Ramos (cell line): Measurements from ENCODE around the gene DST.

Source experiments
- in situ Hi-C: fragments of 300-500 bp; cut with MboI; formaldehyde crosslinking; loops from one replicate; pipeline ENCODE4 v1.14.3; 2022; ENCODE audit warnings: low sequenced_read_pairs; ENCODE audit not compliant: unreplicated experiment

Gene DST

DNA sequence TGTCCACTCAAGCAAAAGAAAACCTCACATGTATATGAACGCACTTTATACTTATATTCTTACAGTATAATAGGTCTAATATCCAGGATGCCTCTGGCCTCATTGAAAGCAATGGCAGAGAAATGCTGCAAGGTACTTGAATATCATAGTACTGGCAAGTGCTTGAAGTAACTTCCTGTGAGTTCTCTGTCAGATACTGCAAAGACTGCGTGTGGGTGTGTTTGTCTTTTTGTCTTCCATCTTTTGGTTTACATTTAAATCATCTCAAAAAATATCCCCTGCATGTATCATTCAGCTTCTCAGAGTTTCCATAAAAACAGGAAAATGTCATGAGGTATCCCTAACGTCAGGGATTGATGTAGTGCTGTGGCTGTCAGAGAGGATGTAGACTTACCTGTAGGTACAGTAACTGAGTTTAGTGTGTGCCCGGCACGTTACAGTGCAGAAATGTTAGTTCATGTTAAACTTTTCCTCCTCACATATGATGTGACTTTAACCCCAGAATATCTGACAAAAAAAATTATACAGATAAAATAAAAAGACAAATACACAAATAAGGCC is 184.3 kb downstream of the DST start:
- in situ Hi-C loops, result no loop called here

DNA sequence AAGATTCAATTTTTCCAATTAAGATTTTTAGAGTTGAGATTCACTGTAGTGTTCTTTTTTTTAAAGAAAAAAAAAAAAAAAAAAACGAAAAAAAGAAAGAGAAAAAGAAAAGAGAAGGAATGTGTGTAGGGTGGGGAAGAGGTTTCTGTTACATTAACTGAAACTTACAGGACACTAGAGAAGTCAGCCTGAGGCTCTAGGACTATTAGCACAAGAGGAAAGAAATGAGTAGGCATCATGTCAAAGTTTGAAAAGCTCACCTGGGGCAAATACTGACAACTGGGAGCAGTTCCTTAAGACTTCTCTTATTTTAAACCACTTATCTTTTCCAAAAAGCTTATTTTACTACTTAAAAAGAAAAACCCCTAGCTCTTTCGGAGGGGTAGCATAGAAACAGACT is 185.9 kb downstream of the DST start:
- in situ Hi-C loops, result no loop called here

DNA sequence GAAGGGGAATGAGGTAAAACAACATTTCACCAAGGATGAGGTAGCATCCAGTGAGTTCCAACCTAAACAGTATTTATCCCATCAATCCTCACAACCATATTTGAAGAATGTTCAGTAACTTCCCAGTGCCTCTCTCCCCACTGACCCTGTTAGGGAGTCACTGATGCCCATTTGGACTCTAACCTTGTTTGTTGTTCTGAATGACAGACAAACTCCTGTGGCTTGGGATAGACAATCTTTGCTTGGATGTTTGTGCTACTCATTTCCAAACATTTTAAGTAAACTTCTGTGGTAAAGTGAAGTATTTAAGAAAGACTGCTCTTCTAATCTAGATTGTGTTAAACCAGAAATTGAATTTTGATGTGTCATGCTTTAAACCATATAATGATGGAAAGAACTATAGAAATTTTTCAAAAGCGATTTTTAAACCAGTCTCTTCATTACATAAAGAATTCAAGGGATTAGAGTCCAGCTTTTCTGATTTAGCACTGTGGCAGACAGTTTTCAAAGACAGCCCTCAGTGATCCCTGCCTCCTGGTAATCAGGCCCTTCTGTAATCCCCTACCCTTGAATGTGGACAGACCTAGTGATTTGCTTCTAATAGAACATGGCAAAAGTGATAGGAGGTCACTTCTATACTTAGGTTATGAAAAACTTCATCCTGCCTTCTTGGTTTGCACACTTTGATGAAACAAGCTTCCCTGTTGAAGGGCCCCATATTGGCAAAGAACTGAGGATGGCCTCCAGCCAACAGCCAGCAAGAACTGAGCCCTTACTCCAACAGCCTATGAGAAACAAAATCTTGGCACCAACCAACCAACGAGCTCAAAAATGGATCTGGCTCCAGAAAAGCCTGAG is 191.6 kb downstream of the DST start:
- in situ Hi-C loops, result no loop called here

DNA sequence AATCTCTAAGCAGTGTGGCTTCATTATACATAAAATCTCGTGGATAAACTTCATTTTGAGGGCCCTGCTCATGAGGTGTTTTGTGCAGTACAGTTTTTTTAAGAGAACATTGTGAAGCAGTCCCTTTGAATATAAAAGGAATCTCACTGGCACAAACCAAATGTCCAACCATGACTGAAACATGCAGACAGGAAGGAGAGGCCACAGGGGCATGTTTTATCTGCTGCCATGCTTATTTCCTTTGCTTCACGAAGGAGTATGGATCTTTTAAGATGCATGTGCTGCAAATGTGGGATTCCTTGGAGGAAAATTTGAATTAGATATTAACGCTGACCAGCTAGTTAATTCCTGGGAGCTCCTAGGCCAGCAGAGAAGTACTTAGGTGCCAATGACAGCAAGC is 192.3 kb downstream of the DST start:
- in situ Hi-C loops, result no loop called here

DNA sequence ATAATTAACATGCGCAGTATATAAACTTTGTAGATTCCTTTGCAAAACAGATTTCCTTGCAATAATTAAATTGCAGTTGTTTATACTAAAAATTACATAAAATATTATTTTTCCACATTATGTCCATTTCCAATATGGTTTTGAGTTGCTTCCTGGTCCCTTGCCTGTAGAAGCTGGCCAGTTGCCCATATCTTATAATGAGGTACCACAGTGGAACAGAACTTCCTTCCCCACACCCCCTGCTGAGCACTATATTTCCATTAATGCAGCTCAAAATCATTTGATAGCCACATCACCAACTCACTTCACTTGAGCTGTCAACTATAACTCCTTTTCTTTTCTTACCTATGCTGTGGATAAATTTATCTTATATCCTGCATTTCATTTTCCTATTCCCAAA is 194.6 kb downstream of the DST start:
- in situ Hi-C loops, result no loop called here

DNA sequence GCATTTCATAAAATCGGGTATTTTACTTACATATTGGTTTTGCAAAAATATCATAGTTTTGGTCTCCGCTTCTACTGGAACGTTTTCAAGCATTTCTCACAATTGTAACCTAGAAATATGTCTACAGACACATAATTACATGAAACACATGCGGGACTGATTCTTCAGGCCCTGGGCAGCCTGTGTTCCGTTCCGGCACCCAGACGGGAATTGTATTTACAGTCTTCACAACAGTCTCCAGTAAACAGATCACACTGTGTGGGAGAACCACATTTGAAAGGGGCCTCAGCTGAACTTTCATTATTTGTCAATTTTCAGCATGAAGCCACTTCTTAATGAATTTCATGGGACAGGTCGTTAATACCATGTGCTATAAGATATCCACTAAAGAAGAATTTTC is 196.9 kb downstream of the DST start:
- in situ Hi-C loops, result no loop called here

DNA sequence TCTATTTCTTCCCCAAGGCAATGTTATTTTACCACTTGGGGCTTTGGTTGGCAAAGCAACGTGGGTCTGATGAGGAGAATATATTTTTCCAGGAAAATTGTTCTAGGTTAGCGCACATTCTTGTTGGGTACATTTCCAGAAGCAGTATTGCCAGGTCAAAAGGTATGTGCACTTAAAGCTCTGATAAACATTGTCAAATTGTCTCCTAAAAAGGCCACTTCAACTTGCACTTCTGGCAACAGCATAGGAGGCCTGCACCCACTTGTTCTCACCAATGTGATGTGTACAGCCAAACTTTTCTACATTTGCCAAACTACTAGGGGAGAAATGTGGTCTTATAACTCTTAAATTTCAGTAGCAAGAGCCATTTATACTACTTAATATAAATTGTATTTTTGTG is 197.8 kb downstream of the DST start:
- in situ Hi-C loops, result no loop called here

DNA sequence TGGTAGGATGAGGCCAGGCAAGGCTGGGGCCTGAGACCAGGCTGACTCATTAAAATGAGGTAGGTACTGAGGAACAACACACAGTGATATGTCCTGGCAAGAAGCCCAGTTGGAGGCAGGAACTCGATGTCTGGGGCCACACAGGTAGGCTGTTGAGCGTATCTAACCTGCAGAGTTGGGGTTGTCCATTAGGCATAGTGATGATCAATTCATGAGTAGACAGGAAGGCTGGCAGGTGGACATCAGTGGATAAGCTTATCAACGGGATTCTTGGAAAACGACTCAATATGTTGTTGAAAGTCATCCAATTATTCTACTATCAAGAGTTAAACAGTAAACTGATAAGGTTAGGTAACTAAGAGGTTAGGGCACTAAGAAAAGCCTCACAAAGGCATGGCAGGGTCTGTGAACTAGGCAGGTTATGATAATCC is 202.1 kb downstream of the DST start:
- in situ Hi-C loops, result no loop called here

DNA sequence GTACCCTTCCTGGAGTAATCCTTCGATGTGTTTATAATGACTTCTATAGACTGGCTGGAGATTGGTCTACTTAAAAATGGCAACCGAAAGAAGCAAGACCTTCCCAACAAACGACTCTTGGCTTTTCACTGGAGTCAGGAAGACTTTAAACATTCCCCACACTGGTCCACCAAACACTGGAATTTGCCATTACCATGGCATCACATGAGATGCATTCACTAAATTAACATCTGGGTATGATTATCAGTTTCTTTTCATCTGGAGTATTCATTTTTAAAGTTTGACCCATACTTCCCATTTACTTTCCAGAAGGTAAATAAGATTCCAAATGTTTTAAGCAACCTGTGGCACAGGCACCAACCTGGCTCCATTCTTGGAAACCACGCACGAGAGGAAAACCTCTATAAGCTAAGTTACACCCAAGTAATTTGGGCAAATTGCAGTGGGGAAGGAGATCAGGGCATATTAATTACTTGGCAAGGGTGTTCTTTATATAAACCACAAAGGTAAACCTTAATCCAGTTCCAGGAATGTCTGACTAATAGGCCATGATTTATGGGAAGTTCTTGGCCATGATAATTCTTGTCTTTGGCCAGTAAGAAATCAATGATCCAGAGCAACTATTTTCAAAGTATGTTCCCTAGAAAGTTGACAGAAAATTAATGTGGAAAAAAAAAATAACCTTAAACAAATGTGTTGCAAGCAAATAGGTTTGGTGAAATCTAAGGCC is 205.4 kb downstream of the DST start:
- in situ Hi-C loops, result no loop called here

DNA sequence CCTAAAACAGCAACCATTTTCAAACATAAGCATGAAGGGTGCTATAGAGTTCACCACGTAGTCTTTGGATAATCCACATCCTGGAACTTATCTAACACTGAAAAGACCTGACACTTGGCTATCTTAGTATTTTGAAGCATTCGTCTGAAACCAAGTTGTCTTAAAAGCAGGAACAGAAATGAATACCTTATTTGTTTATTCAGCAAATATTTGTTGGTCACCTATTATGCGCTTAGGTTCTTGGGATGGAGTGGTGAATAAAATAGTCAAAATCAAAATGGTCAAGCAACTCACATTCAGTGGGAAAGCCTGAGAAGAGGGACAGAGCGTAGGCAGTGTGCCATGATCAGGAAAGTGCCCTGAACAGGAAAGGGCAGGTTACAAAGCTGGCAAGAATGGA is 206.9 kb downstream of the DST start:
- in situ Hi-C loops, result no loop called here

DNA sequence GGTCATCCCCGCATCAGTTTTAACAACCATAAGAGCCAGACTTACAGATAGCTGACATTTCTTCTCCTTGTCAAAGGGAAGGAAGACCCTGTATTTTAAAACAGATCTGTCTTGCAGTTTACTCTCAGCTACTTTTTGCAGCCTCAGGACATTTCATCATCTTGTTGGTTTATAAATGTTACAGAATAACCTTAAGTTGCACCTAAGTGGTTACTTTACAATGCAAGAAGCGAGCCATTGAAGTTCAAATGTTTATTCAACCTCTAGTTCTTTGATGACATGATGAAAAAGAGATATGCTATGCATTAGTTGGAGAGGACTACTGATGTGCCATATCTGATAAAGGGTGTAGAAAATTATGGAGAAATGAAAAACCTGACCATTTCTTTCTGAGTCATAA is 207.4 kb downstream of the DST start:
- in situ Hi-C loops, result no loop called here

DNA sequence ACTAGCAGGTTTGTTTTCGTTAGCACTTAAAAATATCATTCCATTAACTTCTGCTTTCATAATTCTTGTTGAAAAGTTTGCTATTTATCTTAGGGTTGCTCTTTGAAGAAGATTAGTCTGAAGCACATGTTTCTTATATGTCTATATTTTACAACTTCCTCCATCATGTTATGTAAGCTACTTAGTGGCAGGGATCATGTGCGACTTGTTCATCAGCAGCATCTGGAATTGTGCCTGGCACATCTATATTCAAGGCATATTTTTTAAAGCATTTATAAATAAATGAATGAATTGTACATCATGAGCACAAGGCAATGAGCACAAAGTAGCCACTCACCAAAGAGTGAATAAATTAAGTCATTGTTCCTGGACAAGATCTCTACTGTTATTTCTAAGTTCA is 208.1 kb downstream of the DST start:
- in situ Hi-C loops, result no loop called here

DNA sequence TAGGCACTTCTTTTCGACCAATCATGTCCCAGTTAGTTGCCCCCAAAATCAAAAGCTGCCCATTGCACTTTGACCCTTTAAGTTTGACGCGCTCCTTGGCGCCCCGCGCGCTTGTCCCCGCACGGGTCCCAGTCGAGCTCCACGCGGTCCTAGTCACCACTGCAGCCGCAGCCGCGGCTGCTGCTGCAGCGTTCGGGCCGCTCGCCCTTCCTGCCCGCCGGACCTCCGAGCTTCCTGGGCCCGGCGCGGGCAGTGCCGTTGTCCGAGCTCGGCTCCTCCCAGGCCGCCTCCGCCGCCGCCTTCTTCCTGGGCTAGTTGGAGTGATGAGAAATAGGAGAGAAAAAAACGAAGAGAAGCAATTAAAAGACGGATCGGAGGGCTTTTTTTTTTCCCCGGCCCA is 209.6 kb downstream of the DST start:
- in situ Hi-C loops, result no loop called here

DNA sequence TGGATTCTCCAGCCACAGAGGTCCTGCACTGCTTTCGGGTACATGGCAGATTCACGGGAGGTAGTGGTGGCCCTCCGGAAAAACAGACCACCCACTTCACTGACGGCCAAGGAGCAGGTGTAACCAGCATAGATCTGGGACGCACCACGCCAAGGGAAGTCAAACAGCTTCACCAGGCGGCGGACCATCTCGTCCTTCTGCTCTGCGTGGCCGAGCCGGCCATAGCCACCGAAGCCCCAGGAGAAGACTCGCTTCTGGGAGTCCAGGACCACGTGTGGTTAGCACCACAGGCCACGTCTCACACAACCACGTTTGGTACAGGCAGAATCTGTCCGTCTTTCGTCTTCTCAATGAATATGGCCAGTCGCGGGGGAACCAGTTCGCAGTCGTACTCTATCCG is 210.5 kb downstream of the DST start:
- in situ Hi-C loops, result no loop called here

DNA sequence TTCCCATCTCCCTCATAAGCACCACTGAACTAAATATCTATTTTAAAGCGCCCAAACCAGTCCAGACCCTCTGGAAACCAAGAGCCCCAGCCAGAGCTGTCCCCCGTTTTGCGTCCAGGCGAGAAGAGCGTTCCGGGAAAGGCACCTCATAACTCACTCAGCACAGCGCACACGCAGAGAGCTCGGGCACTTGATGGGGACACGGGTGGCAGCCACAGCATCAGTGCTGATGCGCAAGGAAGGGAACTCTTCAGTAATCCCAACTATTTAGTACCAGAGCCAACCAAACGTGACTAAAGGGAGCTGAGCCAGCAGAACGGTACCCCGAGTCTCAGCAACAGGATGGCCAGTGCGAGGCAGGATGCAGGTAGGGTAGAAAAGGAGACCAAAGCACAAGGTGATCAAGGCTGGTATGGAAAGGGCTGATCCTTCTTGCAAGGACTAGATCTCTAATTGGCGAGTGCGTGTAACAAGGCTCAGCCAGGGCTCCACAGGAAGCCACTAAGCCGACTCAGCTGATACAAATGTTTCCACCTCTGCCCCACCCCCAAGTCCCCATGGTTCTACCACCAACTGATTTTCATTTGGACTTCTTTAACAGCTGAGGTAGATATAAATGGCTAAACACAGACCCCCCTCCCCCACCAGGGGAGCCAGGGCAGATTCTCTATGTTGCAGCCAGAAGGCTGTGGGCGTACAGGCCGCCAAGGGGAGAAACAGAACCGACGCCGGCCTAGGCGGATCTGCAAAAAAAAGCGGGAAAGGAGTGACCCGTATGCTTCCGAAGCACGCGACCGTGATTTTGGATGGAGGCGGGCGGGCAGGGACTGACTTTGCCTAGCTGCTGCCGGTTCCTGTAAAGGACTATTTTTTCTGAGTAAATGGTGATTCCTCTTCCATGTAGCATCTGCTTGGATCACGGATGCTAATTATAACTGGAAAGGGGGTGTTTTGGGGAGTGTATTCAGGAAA is 211.8 kb downstream of the DST start:
- in situ Hi-C loops, result no loop called here

DNA sequence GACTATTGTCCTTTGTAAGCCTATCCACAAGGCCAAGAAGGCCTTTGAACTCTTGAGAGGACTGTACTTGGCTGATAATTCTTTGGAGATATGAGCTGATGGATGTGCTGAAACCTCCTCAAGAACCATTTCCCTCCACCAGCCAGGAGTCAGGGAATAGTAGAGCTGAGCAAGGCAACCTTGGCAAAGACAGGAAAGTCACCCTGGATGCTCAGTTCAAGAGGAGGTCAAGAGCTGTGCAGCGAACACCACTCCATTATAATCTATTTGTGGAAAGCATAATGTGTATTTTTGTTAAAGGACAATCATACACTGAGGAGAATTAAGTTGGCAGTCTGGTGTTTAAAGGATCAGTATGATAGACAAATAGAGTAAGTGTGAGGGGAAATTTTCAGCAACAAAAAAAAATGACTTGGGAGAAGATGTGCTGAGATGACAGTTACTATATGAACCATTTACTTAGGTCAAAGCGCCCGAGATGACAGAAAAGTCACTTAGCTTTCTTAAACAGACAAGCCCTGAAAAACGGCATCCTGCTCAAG is 218.1 kb downstream of the DST start:
- in situ Hi-C loops, result no loop called here

DNA sequence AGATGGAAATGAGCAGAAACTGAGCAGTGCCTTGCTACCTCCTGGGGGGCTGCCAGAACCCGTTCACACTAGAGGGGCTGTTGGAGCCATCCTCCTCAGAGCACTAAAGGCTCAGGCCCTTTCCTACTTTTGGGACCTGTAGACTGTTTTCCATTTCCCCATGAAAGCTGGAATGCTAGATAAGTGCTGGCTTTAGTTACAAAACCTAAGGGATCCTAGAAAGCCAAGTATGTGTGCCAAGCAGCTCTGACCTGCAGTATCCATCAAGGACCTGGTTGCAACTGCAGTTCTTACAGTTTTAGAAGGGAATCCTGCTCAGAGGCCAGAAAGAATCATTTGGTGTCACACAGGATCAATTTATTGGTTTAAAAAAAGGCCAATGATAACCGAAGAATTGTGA is 218.6 kb downstream of the DST start:
- in situ Hi-C loops, result no loop called here

DNA sequence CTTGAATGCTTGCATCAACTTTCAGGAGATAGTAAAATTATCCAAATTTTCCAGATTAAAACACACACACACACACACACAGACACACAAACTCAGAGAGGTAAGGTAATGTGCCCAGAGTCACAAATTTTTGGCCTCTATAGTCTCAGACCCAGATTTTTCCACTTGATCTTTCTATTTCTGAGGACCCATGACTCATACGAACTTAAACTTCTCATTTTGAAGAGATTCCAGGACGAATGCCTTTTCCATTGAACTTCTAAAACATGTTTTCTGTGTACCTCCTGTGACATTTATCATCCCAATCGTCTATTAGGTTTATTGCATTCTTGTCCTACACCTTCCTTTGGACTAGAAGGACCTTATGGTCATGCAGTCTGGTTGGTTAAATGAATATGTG is 222.4 kb downstream of the DST start:
- in situ Hi-C loops, result no loop called here

DNA sequence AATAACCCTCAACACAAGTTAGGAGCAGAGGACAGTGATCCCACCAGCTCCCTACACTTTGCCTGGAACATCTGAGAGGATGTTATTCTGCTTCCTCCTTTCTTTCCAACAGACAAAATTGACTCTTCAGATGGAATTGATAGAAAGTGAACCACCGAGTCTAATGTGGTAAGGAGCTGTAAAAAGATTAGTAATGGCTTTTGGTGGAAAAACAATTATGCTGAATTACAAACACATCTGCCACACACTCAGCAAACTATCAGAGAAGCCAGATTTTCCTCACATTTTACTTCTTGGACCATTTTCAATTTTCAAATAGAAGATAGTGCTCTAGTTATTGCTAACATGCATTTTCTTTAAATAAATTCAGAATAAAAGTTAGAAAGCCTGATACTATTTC is 223.5 kb downstream of the DST start:
- in situ Hi-C loops, result no loop called here

DNA sequence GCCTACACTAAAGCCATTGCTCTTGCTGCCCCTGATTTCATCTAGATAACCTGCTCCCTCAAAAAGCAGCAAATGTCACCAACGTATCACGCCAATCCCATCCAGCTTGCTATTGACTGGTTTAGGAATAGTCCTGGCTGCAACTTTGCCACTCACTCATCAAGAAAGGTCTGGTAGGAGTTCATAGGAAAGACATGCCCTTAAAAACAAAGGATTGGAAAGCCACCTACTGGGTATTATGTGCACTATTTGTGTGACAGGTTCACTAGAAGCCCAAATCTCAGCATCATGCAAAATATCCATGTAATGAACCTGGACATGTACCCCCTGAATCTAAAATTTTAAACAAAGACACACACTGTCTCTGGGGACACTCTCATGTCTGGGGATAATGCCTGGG is 224.9 kb downstream of the DST start:
- in situ Hi-C loops, result no loop called here
